Measurements from ENCODE around the gene ZNRF4.

ZNRF4 gene

GRCh38 chr19:5466814-5467291 is 11.6 kb downstream of the ZNRF4 start:
- no peak overlapping the region for H3K4me2 ChIP-seq (ENCODE audit: low read length)
- H3K9me2 ChIP-seq (ENCODE audit: low read depth, low read length), result no peaks in the 10 kb centered on the region
- no peaks in the 10 kb centered on the region for H4K20me1 ChIP-seq (ENCODE audit: insufficient read depth, low read length)
- no peak overlapping the region for H2AFZ ChIP-seq (ENCODE audit: low read length)
- no peaks in the 10 kb centered on the region for H3K9me3 ChIP-seq (ENCODE audit: low read length)
- no peaks in the 10 kb centered on the region for H3F3A ChIP-seq (ENCODE audit: insufficient read depth, low read length)
- H3K9ac ChIP-seq (ENCODE audit: low read length), result no peak overlapping the region
- H3K27ac ChIP-seq (ENCODE audit: low read depth, low read length, poor library complexity, severe bottlenecking), result no peak overlapping the region
- no peaks in the 10 kb centered on the region for H3K4me1 ChIP-seq (ENCODE audit: insufficient read depth, low read length, severe bottlenecking)
- no peaks in the 10 kb centered on the region for H3K36me3 ChIP-seq (ENCODE audit: insufficient read depth, low read length)
- H3K4me3 ChIP-seq (ENCODE audit: low read depth, low read length, poor library complexity, severe bottlenecking), result no peak overlapping the region
- TF ChIP-seq CTCF (IDR thresholded peaks at IDR 0.05; ENCODE audit: low read length) (no peak), EZH2 (IDR thresholded peaks at IDR 0.05; ENCODE audit: borderline replicate concordance, low read length) (no peak)
- no peaks in the 10 kb centered on the region for H3K79me2 ChIP-seq (ENCODE audit: insufficient read depth, low read length)
- H3K27me3 ChIP-seq (ENCODE audit: insufficient read depth, low read length), result no peaks in the 10 kb centered on the region

GRCh38 chr19:5470264-5470671 is 15.1 kb downstream of the ZNRF4 start:
- H4K20me1 ChIP-seq (ENCODE audit: insufficient read depth, low read length), result no peaks in the 10 kb centered on the region
- peaks cover 6% of the 10 kb centered on the region; the same call in 1 of the 2 replicates for H3K27me3 ChIP-seq (ENCODE audit: insufficient read depth, low read length)
- H3K4me2 ChIP-seq (ENCODE audit: low read length), result no peak overlapping the region
- no peak overlapping the region for H3K4me3 ChIP-seq (ENCODE audit: low read depth, low read length, poor library complexity, severe bottlenecking)
- H2AFZ ChIP-seq (ENCODE audit: low read length), result no peak overlapping the region
- TF ChIP-seq EZH2 (IDR thresholded peaks at IDR 0.05; ENCODE audit: borderline replicate concordance, low read length) (no peak), CTCF (IDR thresholded peaks at IDR 0.05; ENCODE audit: low read length) (no peak)
- H3K4me1 ChIP-seq (ENCODE audit: insufficient read depth, low read length, severe bottlenecking), result no peaks in the 10 kb centered on the region
- no peaks in the 10 kb centered on the region for H3K79me2 ChIP-seq (ENCODE audit: insufficient read depth, low read length)
- no peaks in the 10 kb centered on the region for H3K9me3 ChIP-seq (ENCODE audit: low read length)
- H3K27ac ChIP-seq (ENCODE audit: low read depth, low read length, poor library complexity, severe bottlenecking), result no peak overlapping the region
- no peak overlapping the region for H3K9ac ChIP-seq (ENCODE audit: low read length)
- H3K9me2 ChIP-seq (ENCODE audit: low read depth, low read length), result no peaks in the 10 kb centered on the region
- no peaks in the 10 kb centered on the region for H3F3A ChIP-seq (ENCODE audit: insufficient read depth, low read length)
- no peaks in the 10 kb centered on the region for H3K36me3 ChIP-seq (ENCODE audit: insufficient read depth, low read length)

- Histone ChIP-seq H3K79me2 (ENCODE audit: insufficient read depth, low read length) (no peaks in the 10 kb centered on the region), H4K20me1 (ENCODE audit: insufficient read depth, low read length) (no peaks in the 10 kb centered on the region), H3K9me3 (ENCODE audit: low read length) (no peaks in the 10 kb centered on the region), H3F3A (ENCODE audit: insufficient read depth, low read length) (no peaks in the 10 kb centered on the region), H3K4me3 (ENCODE audit: low read depth, low read length, poor library complexity, severe bottlenecking) (no peak overlapping the region), H3K4me1 (ENCODE audit: insufficient read depth, low read length, severe bottlenecking) (no peaks in the 10 kb centered on the region), H3K36me3 (ENCODE audit: insufficient read depth, low read length) (no peaks in the 10 kb centered on the region), H2AFZ (ENCODE audit: low read length) (no peak overlapping the region), H3K9me2 (ENCODE audit: low read depth, low read length) (no peaks in the 10 kb centered on the region), H3K27me3 (ENCODE audit: insufficient read depth, low read length) (peaks cover 6% of the 10 kb centered on the region; the same call in 1 of the 2 replicates), H3K4me2 (ENCODE audit: low read length) (no peak overlapping the region), H3K9ac (ENCODE audit: low read length) (no peak overlapping the region), H3K27ac (ENCODE audit: low read depth, low read length, poor library complexity, severe bottlenecking) (no peak overlapping the region)
- TF ChIP-seq CTCF (IDR thresholded peaks at IDR 0.05; ENCODE audit: low read length), result no peak
- TF ChIP-seq EZH2 (IDR thresholded peaks at IDR 0.05; ENCODE audit: borderline replicate concordance, low read length), result no peak
Measured at GRCh38 chr19:5472286-5472685, 17.1 kb downstream of the ZNRF4 start.
